ENCODE data around the gene RPUSD3. TPM values are rescaled to one million over a fixed set of nuclear protein-coding genes. Genes with fewer than 3 reads are reported as not detected.
"Not testable (repeated sequence)": the region's sequence is repeated elsewhere in the genome, so short reads cannot be mapped to it uniquely, and the experiment has no call there.

RPUSD3 gene
- polyA plus RNA-seq, 2 donors, result 30.7 to 31.6 TPM

DNA sequence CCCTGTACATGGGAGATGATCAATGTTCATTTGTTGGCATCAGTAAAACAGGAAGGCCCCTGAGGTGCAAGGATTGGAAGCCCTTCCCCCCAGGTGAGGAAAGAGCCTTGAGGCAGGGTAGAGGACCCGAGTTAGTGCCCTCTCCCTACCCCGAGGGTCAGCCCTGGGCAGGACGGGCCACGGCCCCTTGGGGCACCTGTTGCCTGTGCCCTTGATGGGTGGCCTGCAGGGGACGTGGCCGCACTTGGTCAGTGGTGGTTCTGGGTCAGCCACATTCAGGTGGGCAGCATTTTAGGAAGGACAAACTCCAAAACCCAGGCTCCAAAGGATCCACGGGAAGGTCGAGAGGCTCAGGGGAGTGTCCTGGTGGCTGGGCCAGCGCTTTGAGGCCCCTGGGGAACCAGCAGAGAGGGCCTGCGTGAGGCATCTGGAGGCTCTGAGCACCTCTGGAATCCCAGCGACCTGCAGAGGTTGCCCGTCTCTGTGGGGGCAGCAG is 15.8 kb upstream of the RPUSD3 start:
- WGBS, 2 donors, result 84 to 88% methylated on average over 12 of the region's 12 CpGs
- Histone ChIP-seq H3K27ac (ENCODE audit: low read depth in 2 of 2, low read length in 1 of 2) (no peak overlapping the region), H3K4me3 (ENCODE audit: low read depth in 1 of 2, low read length in 2 of 2) (no peak overlapping the region), H3K9me3 (ENCODE audit: control insufficient read depth in 2 of 2, insufficient read depth in 1 of 2, low read depth in 1 of 2, low read length in 1 of 2) (no peaks in the 10 kb centered on the region), H3K27me3 (ENCODE audit: control insufficient read depth in 1 of 2, insufficient read depth in 2 of 2, low read length in 2 of 2) (peaks cover 0 to 3% of the 10 kb centered on the region in 2 donors), H3K36me3 (ENCODE audit: control insufficient read depth in 2 of 2, insufficient read depth in 2 of 2, low read length in 1 of 2) (no peaks in the 10 kb centered on the region), H3K4me1 (ENCODE audit: control insufficient read depth in 2 of 2, insufficient read depth in 2 of 2, low read length in 1 of 2) (peaks cover 0 to 4% of the 10 kb centered on the region in 2 donors)

DNA sequence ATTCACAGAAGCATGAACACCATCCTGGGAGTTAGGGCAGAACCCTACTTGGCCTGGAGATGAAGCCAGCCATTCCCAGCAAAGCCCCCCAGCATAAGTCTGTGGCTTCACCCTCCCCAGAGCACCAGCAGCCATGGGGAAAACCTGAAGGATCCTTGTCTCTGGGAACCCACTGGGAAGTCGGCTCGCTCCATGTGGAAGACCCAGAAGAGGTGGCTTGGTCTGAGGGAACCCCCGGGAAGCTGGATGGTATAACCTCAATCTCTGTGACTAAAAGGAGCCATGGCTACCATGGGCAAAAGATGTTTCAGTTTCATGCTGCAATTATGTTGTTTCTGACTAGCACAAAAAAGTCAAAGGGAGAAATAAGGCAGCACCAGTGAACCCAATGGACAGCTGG is 11.8 kb upstream of the RPUSD3 start:
- 96 to 98% methylated on average over 3 of the region's 3 CpGs for WGBS, 2 donors
- peaks cover 0 to 3% of the 10 kb centered on the region in 2 donors for H3K27me3 ChIP-seq (ENCODE audit: control insufficient read depth in 1 of 2, insufficient read depth in 2 of 2, low read length in 2 of 2)
- no peaks in the 10 kb centered on the region for H3K4me1 ChIP-seq (ENCODE audit: control insufficient read depth in 2 of 2, insufficient read depth in 2 of 2, low read length in 1 of 2)
- H3K36me3 ChIP-seq (ENCODE audit: control insufficient read depth in 2 of 2, insufficient read depth in 2 of 2, low read length in 1 of 2), result no peaks in the 10 kb centered on the region
- no peak overlapping the region for H3K4me3 ChIP-seq (ENCODE audit: low read depth in 1 of 2, low read length in 2 of 2)
- H3K9me3 ChIP-seq (ENCODE audit: control insufficient read depth in 2 of 2, insufficient read depth in 1 of 2, low read depth in 1 of 2, low read length in 1 of 2), result no peaks in the 10 kb centered on the region
- H3K27ac ChIP-seq (ENCODE audit: low read depth in 2 of 2, low read length in 1 of 2), result no peak overlapping the region

DNA sequence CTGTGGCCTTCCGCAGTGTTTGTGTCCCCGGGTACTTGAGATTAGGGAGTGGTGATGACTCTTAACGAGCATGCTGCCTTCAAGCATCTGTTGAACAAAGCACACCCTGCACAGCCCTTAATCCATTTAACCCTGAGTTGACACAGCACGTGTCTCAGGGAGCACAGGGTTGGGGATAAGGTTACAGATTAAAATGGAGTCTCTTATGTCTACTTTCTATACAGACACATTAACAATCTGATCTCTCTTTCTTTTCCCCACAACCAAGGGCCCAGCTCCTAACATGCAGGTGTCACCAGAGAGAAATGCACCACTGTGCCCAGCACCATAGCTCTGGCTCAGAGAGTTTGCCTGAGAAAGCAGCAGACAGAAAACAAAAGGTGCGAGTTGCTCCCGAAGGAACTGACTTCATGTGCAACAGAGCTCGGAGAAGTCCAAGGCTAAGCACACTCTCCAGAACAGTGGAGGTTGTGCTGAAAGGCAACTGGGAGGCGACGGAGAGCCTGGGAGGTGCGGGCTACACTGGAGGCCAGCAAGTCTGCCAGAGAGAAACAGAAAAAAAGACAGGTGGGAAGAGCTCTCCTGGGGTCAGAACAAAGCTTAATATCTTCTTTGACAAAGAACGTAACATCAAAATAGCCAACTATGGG is 10.6 kb upstream of the RPUSD3 start:
- WGBS, 2 donors, result 76 to 80% methylated on average over 11 of the region's 11 CpGs
- H3K9me3 ChIP-seq (ENCODE audit: control insufficient read depth in 2 of 2, insufficient read depth in 1 of 2, low read depth in 1 of 2, low read length in 1 of 2); H3K27ac ChIP-seq (ENCODE audit: low read depth in 2 of 2, low read length in 1 of 2); H3K4me3 ChIP-seq (ENCODE audit: low read depth in 1 of 2, low read length in 2 of 2); H3K36me3 ChIP-seq (ENCODE audit: control insufficient read depth in 2 of 2, insufficient read depth in 2 of 2, low read length in 1 of 2); H3K27me3 ChIP-seq (ENCODE audit: control insufficient read depth in 1 of 2, insufficient read depth in 2 of 2, low read length in 2 of 2); H3K4me1 ChIP-seq (ENCODE audit: control insufficient read depth in 2 of 2, insufficient read depth in 2 of 2, low read length in 1 of 2): not testable (repeated sequence)

DNA sequence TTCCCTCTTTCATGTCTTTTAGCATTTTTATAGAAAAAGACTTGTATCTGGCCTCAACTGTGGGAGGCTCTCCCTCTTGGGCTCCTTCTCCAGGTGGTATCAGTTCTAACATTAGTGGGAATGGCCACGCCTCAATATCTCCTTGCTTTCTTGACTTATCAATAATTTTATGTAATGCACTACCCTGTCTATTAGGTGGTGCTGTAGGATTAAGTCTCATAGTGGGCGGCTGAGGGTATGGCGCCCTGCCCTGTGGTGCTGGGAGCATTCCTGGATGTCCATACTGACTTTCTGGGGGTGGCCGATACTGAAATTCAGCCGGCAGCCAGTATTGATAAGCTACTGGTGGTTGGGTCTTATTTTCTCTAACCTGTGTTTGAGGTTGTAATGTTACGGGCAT is 8.7 kb upstream of the RPUSD3 start:
- 89 to 96% methylated on average over 6 of the region's 6 CpGs for WGBS, 2 donors
- no peak overlapping the region for H3K4me3 ChIP-seq (ENCODE audit: low read depth in 1 of 2, low read length in 2 of 2)
- H3K9me3 ChIP-seq (ENCODE audit: control insufficient read depth in 2 of 2, insufficient read depth in 1 of 2, low read depth in 1 of 2, low read length in 1 of 2), result no peaks in the 10 kb centered on the region
- no peak overlapping the region for H3K27ac ChIP-seq (ENCODE audit: low read depth in 2 of 2, low read length in 1 of 2)
- H3K27me3 ChIP-seq (ENCODE audit: control insufficient read depth in 1 of 2, insufficient read depth in 2 of 2, low read length in 2 of 2), result peaks cover 0 to 3% of the 10 kb centered on the region in 2 donors
- H3K4me1 ChIP-seq (ENCODE audit: control insufficient read depth in 2 of 2, insufficient read depth in 2 of 2, low read length in 1 of 2), result no peaks in the 10 kb centered on the region
- H3K36me3 ChIP-seq (ENCODE audit: control insufficient read depth in 2 of 2, insufficient read depth in 2 of 2, low read length in 1 of 2), result no peaks in the 10 kb centered on the region

DNA sequence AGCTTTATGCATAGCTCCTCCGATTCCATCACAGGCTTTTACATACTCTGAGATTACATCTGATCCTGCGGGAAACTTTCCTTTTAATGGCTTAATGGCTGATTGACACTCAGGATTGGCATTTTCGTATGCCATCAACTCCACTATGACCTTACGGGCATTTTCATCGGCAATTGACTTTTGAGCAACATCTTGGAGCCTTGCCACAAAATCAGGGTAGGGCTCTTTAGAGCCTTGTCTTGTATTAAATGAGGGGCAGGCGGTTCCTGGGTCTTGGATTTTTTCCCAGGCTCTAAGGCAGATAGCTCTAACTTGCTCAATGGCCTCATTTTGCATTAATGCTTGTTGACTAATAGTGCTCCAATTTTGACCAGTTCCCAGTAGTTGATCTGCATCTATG is 8.1 kb upstream of the RPUSD3 start:
- H3K4me3 ChIP-seq (ENCODE audit: low read depth in 1 of 2, low read length in 2 of 2); H3K27ac ChIP-seq (ENCODE audit: low read depth in 2 of 2, low read length in 1 of 2); H3K36me3 ChIP-seq (ENCODE audit: control insufficient read depth in 2 of 2, insufficient read depth in 2 of 2, low read length in 1 of 2); H3K4me1 ChIP-seq (ENCODE audit: control insufficient read depth in 2 of 2, insufficient read depth in 2 of 2, low read length in 1 of 2); H3K27me3 ChIP-seq (ENCODE audit: control insufficient read depth in 1 of 2, insufficient read depth in 2 of 2, low read length in 2 of 2); H3K9me3 ChIP-seq (ENCODE audit: control insufficient read depth in 2 of 2, insufficient read depth in 1 of 2, low read depth in 1 of 2, low read length in 1 of 2): not testable (repeated sequence)
- 44% methylated on average over 6 of the region's 6 CpGs for WGBS, 2 donors

DNA sequence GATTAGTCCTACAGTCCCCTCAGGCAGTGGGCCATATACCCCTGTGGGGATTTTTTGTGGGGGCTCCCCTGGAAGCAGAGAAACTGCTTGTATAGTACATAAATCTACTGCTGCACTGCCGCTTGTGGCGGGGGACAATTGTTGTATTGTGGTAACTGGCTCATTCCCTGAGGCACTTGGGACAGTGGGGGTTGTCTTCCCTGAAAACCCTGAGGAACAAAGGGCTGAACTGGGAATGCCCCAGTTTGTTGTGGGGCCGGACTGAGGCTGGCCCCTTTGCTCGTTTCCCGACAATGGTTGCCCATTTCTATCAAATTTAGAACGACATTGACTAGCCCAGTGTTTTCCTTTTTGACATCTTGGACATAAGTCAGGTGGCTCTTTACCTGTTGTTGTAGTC is 7.6 kb upstream of the RPUSD3 start:
- not testable (repeated sequence) for H3K4me3 ChIP-seq (ENCODE audit: low read depth in 1 of 2, low read length in 2 of 2); H3K9me3 ChIP-seq (ENCODE audit: control insufficient read depth in 2 of 2, insufficient read depth in 1 of 2, low read depth in 1 of 2, low read length in 1 of 2); H3K4me1 ChIP-seq (ENCODE audit: control insufficient read depth in 2 of 2, insufficient read depth in 2 of 2, low read length in 1 of 2); H3K36me3 ChIP-seq (ENCODE audit: control insufficient read depth in 2 of 2, insufficient read depth in 2 of 2, low read length in 1 of 2); H3K27me3 ChIP-seq (ENCODE audit: control insufficient read depth in 1 of 2, insufficient read depth in 2 of 2, low read length in 2 of 2); H3K27ac ChIP-seq (ENCODE audit: low read depth in 2 of 2, low read length in 1 of 2)
- 78 to 81% methylated on average over 6 of the region's 6 CpGs for WGBS, 2 donors

DNA sequence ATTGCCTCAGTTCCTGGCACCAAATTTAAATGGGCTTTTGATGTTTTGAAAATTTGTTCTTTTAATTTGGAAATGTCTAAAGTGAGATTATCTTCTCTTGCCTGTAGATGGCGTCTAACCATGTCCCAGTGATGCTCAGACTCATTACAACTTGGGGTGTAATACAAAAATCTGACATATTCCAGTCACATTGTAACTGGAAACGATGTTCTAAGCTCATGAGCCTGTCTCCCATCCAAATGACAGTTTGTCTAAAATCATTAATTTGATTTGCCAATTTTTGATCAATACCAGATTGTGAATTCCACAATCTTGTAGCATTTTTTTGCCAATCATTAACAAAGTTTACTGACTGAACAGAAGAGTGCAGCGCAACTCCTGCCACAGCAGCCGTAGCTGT is 5.1 kb upstream of the RPUSD3 start:
- H3K9me3 ChIP-seq (ENCODE audit: control insufficient read depth in 2 of 2, insufficient read depth in 1 of 2, low read depth in 1 of 2, low read length in 1 of 2); H3K27ac ChIP-seq (ENCODE audit: low read depth in 2 of 2, low read length in 1 of 2); H3K4me1 ChIP-seq (ENCODE audit: control insufficient read depth in 2 of 2, insufficient read depth in 2 of 2, low read length in 1 of 2); H3K36me3 ChIP-seq (ENCODE audit: control insufficient read depth in 2 of 2, insufficient read depth in 2 of 2, low read length in 1 of 2); H3K27me3 ChIP-seq (ENCODE audit: control insufficient read depth in 1 of 2, insufficient read depth in 2 of 2, low read length in 2 of 2); H3K4me3 ChIP-seq (ENCODE audit: low read depth in 1 of 2, low read length in 2 of 2): not testable (repeated sequence)
- 31 to 39% methylated on average over 4 of the region's 4 CpGs for WGBS, 2 donors

DNA sequence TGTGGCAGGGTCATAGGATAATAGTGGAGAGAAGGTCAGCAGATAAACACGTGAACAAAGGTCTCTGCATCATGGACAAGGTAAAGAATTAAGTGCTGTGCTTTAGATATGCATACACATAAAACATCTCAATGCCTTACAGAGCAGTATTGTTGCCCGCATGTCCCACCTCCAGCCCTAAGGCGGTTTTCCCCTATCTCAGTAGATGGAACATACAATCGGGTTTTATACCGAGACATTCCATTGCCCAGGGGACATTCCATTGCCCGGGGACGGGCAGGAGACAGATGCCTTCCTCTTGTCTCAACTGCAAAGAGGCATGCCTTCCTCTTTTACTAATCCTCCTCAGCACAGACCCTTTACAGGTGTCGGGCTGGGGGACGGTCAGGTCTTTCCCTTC is 4.1 kb upstream of the RPUSD3 start:
- H3K4me1 ChIP-seq (ENCODE audit: control insufficient read depth in 2 of 2, insufficient read depth in 2 of 2, low read length in 1 of 2); H3K27ac ChIP-seq (ENCODE audit: low read depth in 2 of 2, low read length in 1 of 2); H3K4me3 ChIP-seq (ENCODE audit: low read depth in 1 of 2, low read length in 2 of 2); H3K36me3 ChIP-seq (ENCODE audit: control insufficient read depth in 2 of 2, insufficient read depth in 2 of 2, low read length in 1 of 2); H3K9me3 ChIP-seq (ENCODE audit: control insufficient read depth in 2 of 2, insufficient read depth in 1 of 2, low read depth in 1 of 2, low read length in 1 of 2); H3K27me3 ChIP-seq (ENCODE audit: control insufficient read depth in 1 of 2, insufficient read depth in 2 of 2, low read length in 2 of 2): not testable (repeated sequence)
- 45 to 46% methylated on average over 7 to 8 of the region's 9 CpGs for WGBS, 2 donors

DNA sequence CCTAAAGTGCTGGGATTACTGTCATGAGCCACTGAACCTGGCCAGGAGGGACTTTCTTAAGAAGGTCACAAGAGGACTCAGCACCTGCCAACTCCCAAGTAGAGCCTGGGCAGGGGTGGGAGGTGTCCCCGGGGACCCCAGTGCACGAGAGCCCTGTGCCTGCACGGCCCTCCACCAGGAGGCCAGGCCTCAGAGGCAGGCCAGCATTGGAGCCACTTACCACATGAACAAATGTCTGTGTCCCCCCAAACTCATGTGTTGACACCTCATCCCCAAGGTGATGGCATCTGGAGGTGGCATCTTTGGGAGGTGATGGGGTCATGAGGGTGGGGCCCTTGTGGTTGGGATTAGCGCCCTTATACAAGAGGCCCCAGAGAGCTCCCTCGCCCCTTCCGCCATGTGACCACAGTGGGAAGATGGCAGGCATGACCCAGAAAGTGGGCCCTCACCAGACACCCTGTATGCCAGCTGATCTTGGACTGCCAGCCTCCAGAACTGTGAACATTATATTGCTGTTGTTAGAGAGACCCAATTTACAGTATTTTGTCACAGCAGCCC is 3.2 kb upstream of the RPUSD3 start:
- H3K4me1 ChIP-seq (ENCODE audit: control insufficient read depth in 2 of 2, insufficient read depth in 2 of 2, low read length in 1 of 2), result peaks cover 0 to 5% of the 10 kb centered on the region in 2 donors
- 94 to 95% methylated on average over 6 of the region's 6 CpGs for WGBS, 2 donors
- H3K27me3 ChIP-seq (ENCODE audit: control insufficient read depth in 1 of 2, insufficient read depth in 2 of 2, low read length in 2 of 2), result no peaks in the 10 kb centered on the region
- no peaks in the 10 kb centered on the region for H3K36me3 ChIP-seq (ENCODE audit: control insufficient read depth in 2 of 2, insufficient read depth in 2 of 2, low read length in 1 of 2)
- no peak overlapping the region for H3K4me3 ChIP-seq (ENCODE audit: low read depth in 1 of 2, low read length in 2 of 2)
- no peaks in the 10 kb centered on the region for H3K9me3 ChIP-seq (ENCODE audit: control insufficient read depth in 2 of 2, insufficient read depth in 1 of 2, low read depth in 1 of 2, low read length in 1 of 2)
- H3K27ac ChIP-seq (ENCODE audit: low read depth in 2 of 2, low read length in 1 of 2), result no peak overlapping the region

DNA sequence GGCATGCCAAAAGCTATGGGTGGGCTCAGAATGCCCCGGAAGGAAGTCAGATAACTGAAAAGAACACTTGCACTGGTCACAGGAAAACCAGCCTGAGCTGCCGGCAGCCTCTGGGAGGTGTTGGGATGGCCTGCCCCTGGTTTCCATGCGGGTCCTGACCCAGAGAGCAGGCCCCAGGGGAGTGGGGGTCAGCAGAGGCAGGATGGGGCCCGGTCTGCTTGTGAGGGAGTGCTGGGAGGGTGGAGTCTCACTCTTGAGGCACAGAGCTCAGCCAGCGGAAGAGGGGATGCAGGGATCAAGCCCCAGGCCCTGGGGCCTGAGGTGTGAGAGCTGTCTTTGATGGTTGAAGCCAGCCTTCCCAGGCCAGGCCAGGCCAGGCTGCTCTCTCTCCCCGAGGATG is 2.4 kb upstream of the RPUSD3 start:
- no peaks in the 10 kb centered on the region for H3K27me3 ChIP-seq (ENCODE audit: control insufficient read depth in 1 of 2, insufficient read depth in 2 of 2, low read length in 2 of 2)
- peaks cover 0 to 5% of the 10 kb centered on the region in 2 donors for H3K4me1 ChIP-seq (ENCODE audit: control insufficient read depth in 2 of 2, insufficient read depth in 2 of 2, low read length in 1 of 2)
- 76 to 84% methylated on average over 6 of the region's 6 CpGs for WGBS, 2 donors
- no peak overlapping the region for H3K27ac ChIP-seq (ENCODE audit: low read depth in 2 of 2, low read length in 1 of 2)
- H3K4me3 ChIP-seq (ENCODE audit: low read depth in 1 of 2, low read length in 2 of 2), result no peak overlapping the region
- no peaks in the 10 kb centered on the region for H3K36me3 ChIP-seq (ENCODE audit: control insufficient read depth in 2 of 2, insufficient read depth in 2 of 2, low read length in 1 of 2)
- H3K9me3 ChIP-seq (ENCODE audit: control insufficient read depth in 2 of 2, insufficient read depth in 1 of 2, low read depth in 1 of 2, low read length in 1 of 2), result no peaks in the 10 kb centered on the region
